Uterus (tissue), 2 donors: ENCODE measurements around the gene SPATS2L.

Experiments
- CTCF ChIP-seq, 4 experiments: fragments of 200-600 bp in 2 of 4; fragments of 450-650 bp in 2 of 4; sonication (generic) in 2 of 4; IDR thresholded peaks; one replicate each; pipeline ENCODE4 v1.5.1; 2016 to 2019; ENCODE audit warnings: antibody characterized with exemption in 4 of 4, mild to moderate bottlenecking in 2 of 4, moderate library complexity in 1 of 4
- POLR2A ChIP-seq, 2 donors: fragments of 450-650 bp; IDR thresholded peaks; one replicate each; pipeline ENCODE4 v1.6.1; 2016; ENCODE audit warnings: antibody characterized with exemption in 2 of 2, mild to moderate bottlenecking in 1 of 2, moderate library complexity in 1 of 2

- TF ChIP-seq CTCF (IDR thresholded peaks at IDR 0.05): no peak
- no peak for TF ChIP-seq POLR2A (IDR thresholded peaks at IDR 0.05)
These were observed 142.7 kb downstream of the SPATS2L start for GRCh38 chr2:200449149-200449548.
